ENCODE measurements around the gene RNF138.

- TF ChIP-seq CTCF (IDR thresholded peaks at IDR 0.05; ENCODE audit: low read depth, low read length, poor library complexity, severe bottlenecking): no peak
- no peak for TF ChIP-seq EZH2phosphoT487 (IDR thresholded peaks at IDR 0.05; ENCODE audit: borderline replicate concordance, low read length)
Measured at GRCh38 chr18:32175265-32175664, 83.6 kb downstream of the RNF138 start.
